Fibroblast of peridontal ligament (primary cell): ENCODE results near the gene C14orf132.

Experiments
- DNase-seq: peaks from one replicate; pipeline ENCODE4 v3.0.0-alpha.2; 2010; ENCODE audit errors: extremely low read depth

Gene C14orf132

GRCh38 chr14:96082420-96083300 lies 43.5 kb downstream of the C14orf132 start:
- no peak for DNase-seq

DNA sequence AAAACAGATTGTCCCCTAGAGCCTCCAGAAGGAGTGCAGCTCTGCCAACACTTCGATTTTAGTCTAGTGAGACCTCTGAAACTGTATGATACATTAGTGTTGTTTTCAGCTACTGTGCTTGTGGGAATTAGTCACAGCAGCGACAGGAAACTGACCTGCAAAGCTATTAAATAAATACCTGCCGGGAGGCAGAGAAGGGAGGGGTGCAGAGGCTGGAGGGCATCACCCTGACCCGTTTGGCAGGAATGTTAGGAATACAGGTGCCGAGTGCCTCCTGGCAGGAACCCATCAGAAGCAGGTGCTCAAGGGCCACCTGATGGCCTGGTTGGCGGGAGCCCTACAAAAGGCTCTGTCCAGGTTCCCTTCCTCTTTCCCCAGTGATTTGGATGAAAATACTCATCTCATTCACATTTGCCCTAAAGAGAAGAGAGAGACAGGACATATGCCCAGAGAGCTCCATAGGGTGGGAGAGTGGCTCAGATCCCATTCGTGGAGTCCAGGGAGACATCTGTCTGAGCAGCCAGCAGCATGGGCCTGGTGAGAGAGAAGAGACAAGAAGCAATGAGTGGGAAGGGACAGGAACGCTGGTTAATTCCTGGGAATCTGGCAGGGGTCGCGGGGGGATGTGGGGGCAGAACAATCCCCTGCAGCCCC lies 44.6 kb downstream of the C14orf132 start:
- DNase-seq = no peak

DNA sequence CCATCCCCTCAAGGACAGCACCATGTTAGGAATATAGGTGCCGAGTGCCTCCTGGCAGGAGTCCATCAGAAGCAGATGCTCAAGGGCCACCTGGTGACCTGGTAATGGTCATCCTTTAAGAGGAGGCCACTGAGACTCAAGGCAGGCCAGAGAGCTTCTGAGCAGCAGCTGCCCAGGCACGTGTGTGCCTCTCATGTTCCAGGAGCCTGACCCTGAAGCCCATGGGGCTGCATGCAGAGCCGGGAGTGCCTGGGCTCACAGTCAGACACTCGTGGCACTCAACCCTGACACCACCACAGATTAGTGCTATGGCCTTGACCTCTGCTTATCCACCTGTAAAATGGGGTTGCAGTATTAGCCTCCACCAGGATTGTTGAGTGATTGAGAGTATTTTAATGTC lies 45.6 kb downstream of the C14orf132 start:
- no peak for DNase-seq

GRCh38 chr14:96085369-96085768 lies 46.2 kb downstream of the C14orf132 start:
- no peak for DNase-seq

DNA sequence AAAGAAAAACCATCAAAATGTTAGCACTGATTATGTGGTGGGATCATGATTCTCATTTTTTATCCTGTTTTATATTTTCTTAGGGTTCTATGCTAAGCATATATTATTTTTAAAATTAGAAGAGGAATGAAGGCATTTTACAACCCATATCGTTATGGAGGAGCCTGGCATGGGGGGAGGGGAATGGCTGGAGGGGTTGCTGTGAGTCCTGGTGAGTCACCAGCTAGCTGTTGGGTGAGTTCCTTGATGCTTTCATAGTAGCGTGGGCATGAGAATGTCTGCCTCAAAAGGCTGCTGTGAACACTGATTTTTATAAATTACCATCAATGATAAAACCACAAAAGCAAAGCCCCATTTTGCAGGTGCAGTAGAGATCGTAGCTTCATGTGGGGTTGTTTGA lies 46.9 kb downstream of the C14orf132 start:
- DNase-seq = peak; percentile 68

DNA sequence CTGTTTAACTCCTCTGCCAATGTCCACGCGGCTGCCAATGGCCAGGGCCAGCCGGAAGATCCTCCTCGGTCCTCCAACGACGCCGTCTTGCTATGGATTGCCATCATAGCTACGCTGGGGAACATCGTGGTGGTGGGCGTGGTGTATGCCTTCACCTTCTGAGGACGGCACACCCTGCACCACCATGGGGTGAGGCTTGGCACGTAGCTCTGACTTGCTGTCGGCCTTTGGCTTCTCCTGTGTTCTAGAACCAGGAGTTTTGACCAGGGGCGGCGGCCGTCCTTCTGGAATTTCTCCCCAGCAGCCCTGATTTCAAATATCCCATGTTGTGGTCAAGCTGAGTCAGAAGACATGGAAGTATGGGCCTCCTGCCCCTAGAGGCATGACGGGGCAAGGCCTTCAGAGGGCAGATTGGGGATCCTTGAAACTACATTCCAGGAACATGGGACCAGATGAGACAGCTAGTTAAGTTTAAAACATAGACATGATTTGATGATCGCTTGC lies 47.5 kb downstream of the C14orf132 start:
- peak; percentile 40 for DNase-seq

DNA sequence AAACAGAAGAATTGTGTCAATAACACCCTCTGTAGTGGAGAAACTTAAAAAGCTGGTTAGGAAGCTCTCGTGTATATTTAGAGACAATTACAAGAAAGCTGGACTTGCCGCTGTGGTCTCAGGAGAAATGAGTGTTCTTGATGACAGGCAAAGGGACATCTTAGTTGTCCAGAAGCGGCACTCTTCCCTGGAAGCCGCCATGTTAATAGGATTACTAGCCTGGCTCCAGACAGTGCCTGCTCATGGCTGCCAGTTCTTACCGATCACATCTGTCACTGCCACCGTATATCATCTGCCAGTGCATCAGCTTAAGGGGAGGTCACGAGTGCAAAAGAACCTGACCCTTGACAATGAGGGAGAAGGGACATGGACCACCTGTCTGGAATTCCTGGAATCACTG lies 48.9 kb downstream of the C14orf132 start:
- no peak for DNase-seq

GRCh38 chr14:96088481-96088880 lies 49.3 kb downstream of the C14orf132 start:
- DNase-seq = no peak

- no peak for DNase-seq
These were observed 49.7 kb downstream of the C14orf132 start for GRCh38 chr14:96088911-96089310.

DNA sequence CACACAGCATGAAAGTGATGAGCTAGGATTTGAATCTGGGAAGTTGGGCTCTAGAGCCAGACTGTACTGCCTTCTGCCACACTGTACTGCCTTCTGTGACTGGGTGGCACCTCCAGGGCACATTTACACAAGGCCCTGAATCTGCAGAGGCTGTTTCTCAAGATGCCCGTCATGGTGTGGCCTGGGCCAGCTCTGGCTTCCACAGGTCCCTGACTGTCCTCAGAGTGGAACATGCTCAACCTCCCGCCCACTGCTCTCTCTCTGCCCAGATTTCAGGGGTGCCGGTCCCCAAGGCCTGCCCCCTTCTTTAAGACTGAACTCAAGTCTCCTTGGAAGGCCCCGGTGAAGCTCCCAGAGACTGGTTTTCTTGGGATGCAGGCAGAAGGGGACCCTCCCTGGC lies 50.2 kb downstream of the C14orf132 start:
- no peak for DNase-seq

DNA sequence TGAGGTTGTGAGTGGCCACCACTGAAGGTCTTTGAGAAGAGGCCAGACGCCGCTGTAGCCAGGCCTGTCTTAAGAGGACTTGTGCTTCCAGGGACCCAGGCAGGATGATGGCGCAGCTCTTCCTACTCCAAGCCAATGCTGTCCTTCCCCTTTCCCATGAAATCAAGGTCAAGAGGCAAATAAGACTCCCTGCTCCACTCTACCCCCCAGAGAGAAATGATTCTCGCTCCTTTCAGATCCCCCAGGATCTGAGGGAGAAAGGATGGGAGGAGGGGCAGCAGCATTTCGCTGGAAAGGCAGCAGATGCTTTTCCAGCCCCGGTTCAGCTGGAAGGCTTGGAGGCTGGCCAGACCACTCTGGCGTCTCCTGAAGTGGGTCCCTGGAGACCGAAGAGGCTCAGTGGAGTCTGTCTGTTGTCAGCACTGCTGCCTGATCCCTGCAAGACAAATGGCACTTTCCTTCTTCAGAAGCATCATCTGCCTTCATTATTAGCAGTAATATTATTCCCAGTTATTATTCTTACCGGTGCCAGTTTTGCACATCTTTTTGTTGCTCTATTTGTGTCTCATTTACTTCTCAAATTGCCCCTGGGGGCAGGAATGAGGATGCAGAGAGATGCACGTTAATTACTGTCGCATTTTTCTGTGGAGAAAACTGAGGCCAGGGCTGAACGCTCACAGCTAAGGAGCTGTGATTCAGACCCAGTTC lies 51.4 kb downstream of the C14orf132 start:
- peak; percentile 78 for DNase-seq

GRCh38 chr14:96091149-96091693 lies 52.1 kb downstream of the C14orf132 start:
- DNase-seq = no peak

- DNase-seq = no peak
These were observed 52.8 kb downstream of the C14orf132 start for GRCh38 chr14:96091941-96092411.

- no peak for DNase-seq
These were observed 53.8 kb downstream of the C14orf132 start for GRCh38 chr14:96092936-96093335.

- no peak for DNase-seq
These were observed 55.0 kb downstream of the C14orf132 start for GRCh38 chr14:96094211-96094610.

GRCh38 chr14:96094656-96095055 lies 55.5 kb downstream of the C14orf132 start:
- DNase-seq = no peak

DNA sequence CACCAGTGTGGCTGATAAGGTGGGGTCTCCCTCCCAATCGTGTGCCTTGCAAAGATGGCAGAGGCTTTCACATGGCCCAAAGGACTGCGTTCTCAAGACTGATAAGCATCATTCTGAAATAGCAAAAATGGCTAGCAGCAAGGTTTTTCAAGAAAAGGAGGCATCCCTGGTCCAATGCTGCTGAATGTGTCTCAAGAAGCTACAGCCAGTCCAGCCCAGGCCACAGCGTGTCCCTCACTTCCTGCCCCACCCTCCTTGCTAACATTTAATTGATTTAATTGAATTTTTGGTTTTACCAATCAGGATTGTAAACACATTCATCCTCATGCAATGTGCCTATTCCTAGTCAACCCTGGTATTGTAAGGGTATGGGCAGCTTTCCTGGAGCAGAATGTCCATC lies 55.9 kb downstream of the C14orf132 start:
- no peak for DNase-seq

DNA sequence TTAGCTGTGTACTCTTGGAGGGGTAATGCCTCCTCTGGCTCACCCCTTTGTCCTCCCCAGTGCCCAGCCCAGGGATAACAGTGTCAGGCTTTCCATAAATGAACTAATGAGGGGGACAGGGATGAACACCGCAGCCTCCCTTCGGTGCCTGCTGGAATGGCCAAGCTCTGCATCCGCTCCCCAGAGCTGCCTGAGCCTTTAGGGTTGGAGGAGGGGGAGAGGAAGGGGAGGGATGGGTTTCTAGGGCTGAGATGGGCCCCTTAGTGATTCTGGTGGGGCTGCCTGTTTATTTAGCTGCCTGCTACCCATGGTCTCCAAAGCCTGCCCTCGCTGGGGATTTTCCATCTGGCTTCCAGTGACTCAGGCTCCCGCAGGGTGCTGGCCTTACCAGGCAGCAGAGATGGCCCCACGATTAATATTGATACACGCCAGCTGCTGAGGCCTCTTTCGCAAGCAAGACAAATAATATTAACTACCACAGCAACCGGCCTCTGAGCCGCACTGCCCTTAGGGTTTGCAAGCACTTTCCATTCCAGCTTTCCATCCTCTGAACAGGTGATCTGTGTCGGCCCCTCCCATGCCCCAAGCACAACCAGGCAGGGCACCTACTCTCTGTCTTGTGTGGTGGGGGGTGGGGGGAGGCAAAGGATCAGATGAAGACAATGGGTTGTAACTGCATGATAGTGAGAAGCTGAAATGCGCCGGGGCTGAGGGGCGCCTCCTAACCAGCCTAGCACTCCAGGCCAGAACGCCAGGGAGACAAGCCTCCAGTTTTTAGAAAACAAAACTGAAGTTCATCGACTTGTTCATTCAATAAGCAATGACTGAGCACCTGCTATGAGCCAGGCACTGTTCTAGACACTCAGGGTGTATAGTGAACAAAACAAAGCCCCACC lies 56.7 kb downstream of the C14orf132 start:
- peak; percentile 64 for DNase-seq

DNA sequence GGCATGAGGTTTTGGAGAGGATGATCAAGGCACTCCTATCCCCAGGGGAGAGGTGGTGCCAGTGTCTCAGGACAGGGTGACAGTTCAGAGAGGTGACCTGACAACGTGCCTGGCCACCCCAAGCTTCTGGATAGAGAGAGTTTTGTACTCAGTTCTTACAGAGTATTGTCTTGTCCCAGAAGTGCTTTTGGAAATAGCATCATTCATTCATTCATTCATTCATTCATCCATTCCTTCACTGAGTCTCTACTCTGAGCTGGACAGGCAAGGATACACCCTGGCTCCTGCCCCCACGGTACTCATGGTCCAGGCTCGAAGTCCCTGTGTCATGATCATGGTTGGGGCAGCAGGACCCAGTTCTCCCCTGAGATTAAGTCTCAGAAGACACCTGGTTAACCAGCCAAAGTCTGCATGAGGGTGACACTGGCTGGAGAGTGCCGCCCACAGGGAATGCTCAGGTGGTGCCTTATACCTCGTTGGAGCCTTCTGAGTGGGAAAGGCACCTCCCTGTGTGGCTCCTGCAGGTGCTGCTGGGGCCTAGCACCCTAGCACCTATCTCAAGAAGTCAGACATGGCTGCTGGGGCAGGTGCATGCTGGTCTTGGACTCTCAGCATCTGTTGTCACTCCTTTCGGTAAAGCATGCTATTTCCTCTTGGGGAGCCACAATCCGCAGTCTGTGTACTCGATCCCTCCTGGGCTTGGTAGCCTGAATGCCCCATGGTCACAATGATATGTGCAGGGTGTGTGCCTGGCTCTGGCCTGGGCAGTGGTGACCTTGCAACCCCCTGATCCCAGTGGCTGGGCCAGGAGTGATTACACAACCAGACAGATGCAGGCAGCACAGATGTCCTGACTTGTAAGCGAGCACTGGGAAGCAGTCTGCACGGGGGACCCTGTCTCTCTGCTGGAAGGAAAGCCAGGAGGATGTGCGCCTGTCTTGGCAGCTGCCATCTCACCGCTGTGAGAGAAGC lies 57.8 kb downstream of the C14orf132 start:
- no peak for DNase-seq

- DNase-seq = no peak
These were observed 58.6 kb downstream of the C14orf132 start for GRCh38 chr14:96097752-96098151.
